HuH-7.5 (cell line): ENCODE measurements around the gene TNFAIP8L3.
A peak's percentile ranks its signal among the peaks of the same experiment; 100 is the strongest.
"Not testable (repeated sequence)": the region's sequence is repeated elsewhere in the genome, so short reads cannot be mapped to it uniquely, and the experiment has no call there.

ENCODE experiments used
- DNase-seq: peaks from one replicate; pipeline ENCODE4 v3.0.0; 2011; ENCODE audit warnings: low spot score

TNFAIP8L3 gene

GRCh38 chr15:51094606-51095569, at the start of gene TNFAIP8L3:
TSS of gene TNFAIP8L3 (minus strand) at chr15:51094906. CDS start at chr15:51094595, 311 bp downstream.
- DNase-seq, result peak; percentile 58

GRCh38 chr15:51144021-51144532, 49.4 kb upstream of the TNFAIP8L3 start:
- DNase-seq, result no peak

- not testable (repeated sequence) for DNase-seq
These were observed 45.6 kb upstream of the TNFAIP8L3 start for GRCh38 chr15:51140347-51140746.

GRCh38 chr15:51139091-51139490, 44.4 kb upstream of the TNFAIP8L3 start:
- no peak for DNase-seq

- DNase-seq, result no peak
These were observed 43.2 kb upstream of the TNFAIP8L3 start for GRCh38 chr15:51137880-51138430.

- DNase-seq, result no peak
These were observed 42.3 kb upstream of the TNFAIP8L3 start for GRCh38 chr15:51137024-51137423.

GRCh38 chr15:51135276-51135675, 40.6 kb upstream of the TNFAIP8L3 start:
- no peak for DNase-seq

GRCh38 chr15:51134416-51135199, 39.9 kb upstream of the TNFAIP8L3 start:
- DNase-seq, result no peak

- DNase-seq, result no peak
These were observed 38.5 kb upstream of the TNFAIP8L3 start for GRCh38 chr15:51133140-51133765.

GRCh38 chr15:51132384-51133139, 37.9 kb upstream of the TNFAIP8L3 start:
- peak; percentile 14 for DNase-seq

- no peak for DNase-seq
These were observed 37.0 kb upstream of the TNFAIP8L3 start for GRCh38 chr15:51131596-51132290.

- DNase-seq, result no peak
These were observed 35.6 kb upstream of the TNFAIP8L3 start for GRCh38 chr15:51130344-51130743.

- DNase-seq, result no peak
These were observed 35.0 kb upstream of the TNFAIP8L3 start for GRCh38 chr15:51129535-51130188.

GRCh38 chr15:51128701-51129100, 34.0 kb upstream of the TNFAIP8L3 start:
- DNase-seq, result no peak

- no peak for DNase-seq
These were observed 32.1 kb upstream of the TNFAIP8L3 start for GRCh38 chr15:51126842-51127241.

- DNase-seq, result not testable (repeated sequence)
These were observed 28.3 kb upstream of the TNFAIP8L3 start for GRCh38 chr15:51123002-51123401.

- DNase-seq, result no peak
These were observed 27.0 kb upstream of the TNFAIP8L3 start for GRCh38 chr15:51121631-51122225.

GRCh38 chr15:51121118-51121517, 26.4 kb upstream of the TNFAIP8L3 start:
- DNase-seq, result no peak

GRCh38 chr15:51119120-51119519, 24.4 kb upstream of the TNFAIP8L3 start:
- no peak for DNase-seq
